NCI-H2196 treated with DMSO at 0.1 percent for 48 hours (cell line): ENCODE results near the gene NUP98.
"Not testable (repeated sequence)": the region's sequence is repeated elsewhere in the genome, so short reads cannot be mapped to it uniquely, and the experiment has no call there.

Experiments
- DNase-seq: peaks from one replicate; lab custom pipeline; 2025; ENCODE audit not compliant: unreplicated experiment; lab: John Stamatoyannopoulos, UW

Gene NUP98

GRCh38 chr11:3802011-3802790 lies 4.8 kb upstream of the NUP98 start:
- no peak for DNase-seq

GRCh38 chr11:3799873-3800272 lies 2.5 kb upstream of the NUP98 start:
- no peak for DNase-seq

DNA sequence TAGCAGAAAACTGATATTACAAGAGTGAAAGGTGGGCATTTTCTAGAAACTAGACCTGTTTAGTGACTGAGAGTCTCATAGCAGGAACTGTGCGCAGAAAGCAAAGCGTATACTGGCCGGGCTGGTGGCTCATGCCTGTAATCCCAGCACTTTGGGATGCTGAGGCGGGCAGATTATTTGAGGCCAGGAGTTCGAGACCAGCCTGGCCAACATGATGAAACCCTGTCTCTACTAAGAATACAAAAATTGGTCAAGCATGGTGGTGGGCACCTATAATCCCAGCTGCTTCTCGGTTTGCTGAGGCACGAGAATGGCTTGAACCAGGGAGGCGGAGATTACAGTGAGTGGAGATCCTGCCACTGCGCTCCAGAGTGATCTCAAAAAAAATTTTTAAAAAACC lies 1.8 kb upstream of the NUP98 start:
- DNase-seq, result no peak

DNA sequence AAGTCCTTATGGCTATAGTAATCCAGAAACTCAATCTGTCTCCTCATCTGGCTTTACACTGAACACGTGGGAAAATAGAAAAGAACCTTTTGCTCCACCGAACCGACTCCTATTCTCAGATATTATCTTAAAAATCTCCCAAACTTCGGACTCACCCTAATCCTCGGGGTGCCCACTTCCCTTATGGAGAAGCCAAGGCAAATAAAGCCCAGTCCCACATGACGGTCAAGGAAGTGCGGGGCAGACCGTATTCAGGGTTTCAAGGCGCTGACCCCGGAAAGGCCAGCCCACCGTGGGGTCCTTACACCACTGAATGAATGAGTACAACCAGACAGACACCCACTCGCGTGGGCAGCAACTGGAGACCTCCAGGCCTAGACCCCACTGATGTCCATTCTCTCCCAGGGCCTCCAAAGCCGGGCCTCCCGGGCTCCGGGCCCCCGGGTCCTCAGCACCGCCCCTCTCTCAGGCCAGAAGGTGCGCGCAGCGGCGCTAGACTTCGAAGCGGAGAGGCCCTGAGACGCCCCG lies 489 bp downstream of the NUP98 start:
- DNase-seq, result no peak

DNA sequence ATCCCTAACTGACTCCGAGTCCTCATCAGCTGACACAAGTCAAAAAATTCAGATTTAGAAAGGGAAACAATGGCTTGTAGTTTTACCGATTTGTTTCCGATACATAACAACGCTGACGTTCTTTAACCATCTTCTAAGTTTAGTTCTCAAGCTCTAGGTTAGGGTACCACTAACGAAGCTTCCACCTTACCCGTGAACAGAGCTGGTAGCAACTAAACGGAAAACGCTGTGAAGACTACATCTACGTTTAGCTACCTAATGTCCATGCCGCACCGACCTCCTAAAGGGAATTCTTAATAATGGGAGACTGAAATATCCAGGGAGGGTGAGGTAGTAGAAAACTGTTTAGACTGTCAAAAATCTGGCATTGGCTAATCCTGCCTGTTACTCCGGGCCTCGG lies 1.0 kb downstream of the NUP98 start:
- DNase-seq, result no peak

DNA sequence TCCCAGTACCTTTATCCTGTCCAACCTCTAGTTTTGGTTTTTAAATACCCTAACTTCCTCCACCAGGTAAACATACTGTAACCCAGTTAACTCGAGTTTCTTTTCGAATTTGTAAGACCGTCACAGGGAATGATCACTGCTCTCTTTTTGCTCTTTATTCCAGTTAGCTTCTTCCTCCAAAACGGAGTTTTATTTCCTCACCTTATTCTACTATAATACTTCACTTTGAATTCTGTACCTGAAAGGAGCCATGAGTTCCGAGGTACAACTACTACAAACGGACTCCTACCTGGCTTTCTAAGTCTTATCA lies 1.4 kb downstream of the NUP98 start:
- DNase-seq, result no peak

DNA sequence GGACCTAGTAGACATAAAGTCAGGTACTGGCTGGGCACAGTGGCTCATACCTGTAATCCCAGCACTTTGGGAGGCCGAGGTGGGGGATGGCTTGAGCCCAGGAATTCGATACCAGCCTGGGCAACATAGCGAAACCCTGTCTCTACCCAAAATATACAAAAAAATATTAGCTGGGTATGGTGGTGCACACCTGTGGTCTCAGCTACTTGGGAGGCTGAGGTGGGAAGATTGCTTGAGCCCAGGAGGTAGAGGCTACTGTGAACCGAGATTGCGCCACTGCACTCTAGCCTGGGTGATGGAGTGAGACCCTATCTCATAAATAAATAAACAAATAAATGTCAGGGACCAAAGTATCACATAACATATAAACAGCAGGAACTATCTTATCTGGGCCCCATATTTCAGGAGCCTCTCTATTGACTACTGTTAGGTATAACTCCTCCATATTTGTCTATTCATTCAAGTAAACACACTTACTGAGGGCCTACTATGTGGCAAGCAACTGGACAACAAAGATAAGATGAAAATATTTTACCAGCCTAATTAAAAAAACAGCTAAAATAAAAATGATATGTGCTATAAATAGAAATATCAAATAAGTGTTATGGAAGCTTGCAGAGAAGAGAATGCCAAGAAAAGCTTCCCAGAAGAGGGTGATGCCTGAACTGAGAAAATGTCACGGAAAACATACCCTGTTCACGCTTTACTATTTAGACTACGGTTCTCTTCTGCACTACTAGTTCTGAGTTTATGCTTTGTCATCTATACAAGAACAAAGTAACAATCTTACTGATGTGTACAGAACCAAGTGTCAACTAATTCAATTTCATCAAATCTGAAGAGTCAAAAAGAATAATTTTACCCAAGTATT lies 2.0 kb downstream of the NUP98 start:
- no peak for DNase-seq

DNA sequence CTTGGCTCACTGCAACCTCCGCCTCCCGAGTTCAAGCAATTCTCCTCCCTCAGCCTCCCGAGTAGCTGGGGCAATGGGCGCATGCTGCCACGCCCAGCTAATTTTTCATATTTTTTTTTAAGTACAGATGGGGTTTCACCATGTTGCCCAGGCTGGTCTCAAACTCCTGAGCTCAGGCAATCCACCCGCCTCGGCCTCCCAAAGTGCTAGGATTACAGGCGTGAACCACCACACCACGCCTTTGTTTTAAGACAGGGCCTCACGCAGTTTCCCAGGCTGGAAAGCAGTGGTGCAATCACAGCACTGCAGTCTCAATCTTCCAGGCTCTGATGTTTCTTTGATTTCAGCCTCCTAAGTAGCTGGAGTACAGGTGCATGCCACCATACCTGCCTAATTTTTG lies 3.0 kb downstream of the NUP98 start:
- DNase-seq, result not testable (repeated sequence)

DNA sequence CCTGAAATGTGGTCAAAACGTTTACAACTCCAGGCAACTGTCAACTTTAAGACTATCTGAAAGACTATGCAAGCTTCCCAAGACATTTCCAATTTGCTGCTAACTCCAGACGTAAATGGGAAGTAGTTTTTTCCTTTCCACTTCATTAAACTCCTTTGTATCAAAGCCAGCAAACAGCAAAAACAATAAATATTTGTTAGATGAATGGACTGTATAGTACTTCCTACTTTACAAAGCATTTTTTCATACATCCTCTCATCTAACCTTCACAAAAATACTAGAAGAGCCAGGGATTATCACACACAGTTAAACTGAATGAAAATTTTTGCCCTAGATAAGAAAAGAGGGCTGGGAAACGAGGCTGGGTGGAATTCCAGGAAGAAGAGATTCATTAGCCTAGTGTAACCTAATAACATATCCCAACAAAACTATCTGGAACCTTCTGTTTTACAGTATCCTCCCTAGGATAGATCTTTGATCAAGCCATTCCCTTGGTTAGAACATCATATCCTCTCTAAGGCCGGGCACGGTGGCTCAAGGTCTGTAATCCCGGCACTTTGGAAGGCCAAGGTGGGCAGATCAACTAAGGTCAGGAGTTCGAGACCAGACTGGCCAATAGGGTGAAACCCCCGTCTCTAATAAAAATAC lies 10.4 kb downstream of the NUP98 start:
- DNase-seq, result no peak

DNA sequence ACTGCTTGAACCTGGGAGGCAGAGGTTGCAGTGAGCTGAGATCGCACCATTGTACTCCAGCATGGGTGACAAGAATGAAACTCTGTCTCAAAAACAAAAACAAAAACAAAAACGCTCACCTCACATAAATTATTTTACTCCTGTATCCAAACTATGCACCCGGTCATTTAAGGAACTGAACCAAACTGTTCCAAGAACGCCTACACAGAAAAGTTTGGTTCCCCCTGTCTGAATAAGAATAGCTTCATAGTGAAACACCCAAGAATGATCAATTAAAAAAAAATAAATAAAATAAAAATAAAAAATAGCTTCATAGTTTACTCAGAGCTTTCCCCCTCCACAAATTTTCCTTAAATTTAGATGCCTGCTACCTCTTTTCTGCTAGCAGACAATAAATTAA lies 13.7 kb downstream of the NUP98 start:
- DNase-seq, result no peak

GRCh38 chr11:3782963-3783362 lies 14.4 kb downstream of the NUP98 start:
- DNase-seq, result no peak

- DNase-seq, result no peak
Observed at GRCh38 chr11:3781423-3781822, 15.9 kb downstream of the NUP98 start.

- no peak for DNase-seq
Observed at GRCh38 chr11:3775736-3776406, 21.5 kb downstream of the NUP98 start.

DNA sequence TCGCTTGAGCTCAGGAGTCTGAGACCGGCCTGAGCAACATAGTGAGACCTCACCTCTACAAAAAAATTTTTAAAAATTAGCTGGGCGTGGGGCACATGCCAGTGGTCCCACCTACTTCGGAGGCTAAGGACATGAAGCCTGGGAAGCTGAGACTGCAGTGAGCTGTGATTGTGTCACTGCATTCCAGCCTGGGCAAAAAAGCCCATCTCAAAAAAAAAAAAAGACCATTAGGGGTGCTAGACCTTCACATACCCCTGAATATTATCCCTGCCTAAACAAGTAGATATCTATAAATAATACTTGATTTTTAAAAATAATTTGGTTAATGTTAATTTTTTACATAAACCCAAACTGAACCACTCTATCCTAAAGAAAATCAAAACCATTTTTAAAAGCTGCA lies 24.2 kb downstream of the NUP98 start:
- DNase-seq, result no peak

GRCh38 chr11:3767536-3767935 lies 29.8 kb downstream of the NUP98 start:
- no peak for DNase-seq

- DNase-seq, result not testable (repeated sequence)
Observed at GRCh38 chr11:3766836-3767235, 30.5 kb downstream of the NUP98 start.

DNA sequence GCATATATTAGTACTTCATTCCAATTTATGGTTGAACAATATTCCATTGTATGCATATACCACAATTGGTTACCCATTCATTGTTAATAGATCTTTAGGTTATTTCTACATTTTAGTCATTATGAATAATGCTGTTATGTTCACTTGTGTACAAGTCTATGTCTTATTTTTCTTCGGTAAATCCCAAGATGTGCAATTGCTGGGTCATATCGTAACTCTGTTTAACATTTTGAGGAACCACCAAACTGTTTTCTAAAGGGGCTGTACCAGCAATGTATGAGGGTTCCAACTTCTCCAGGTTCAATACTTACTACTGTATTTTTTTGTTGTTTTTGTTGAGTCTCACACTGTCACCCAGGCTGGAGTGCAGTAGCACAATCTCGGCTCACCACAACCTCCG lies 33.1 kb downstream of the NUP98 start:
- no peak for DNase-seq

DNA sequence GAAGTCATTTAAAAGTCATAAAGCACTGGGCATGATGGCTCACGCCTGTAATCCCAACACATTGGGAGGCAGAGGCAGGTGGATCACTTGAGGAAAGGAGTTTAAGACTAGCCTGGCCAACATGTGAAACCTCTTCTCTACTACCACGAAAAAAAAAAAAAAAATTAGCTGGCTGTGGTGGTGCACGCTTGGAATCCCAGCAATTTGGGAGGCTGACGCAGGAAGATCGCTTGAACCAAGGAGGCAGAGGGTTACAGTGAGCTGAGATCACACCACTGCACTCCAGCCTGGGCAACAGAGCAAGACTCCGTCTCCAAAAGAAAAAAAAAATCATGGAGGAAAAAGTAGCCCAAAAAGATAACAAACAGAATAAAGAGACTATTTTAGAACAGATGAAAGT lies 42.2 kb downstream of the NUP98 start:
- DNase-seq, result no peak

GRCh38 chr11:3753110-3753509 lies 44.2 kb downstream of the NUP98 start:
- no peak for DNase-seq

GRCh38 chr11:3747704-3748103 lies 49.6 kb downstream of the NUP98 start:
- DNase-seq, result no peak

GRCh38 chr11:3745161-3745560 lies 52.2 kb downstream of the NUP98 start:
- no peak for DNase-seq
